PFSK-1 (cell line): ENCODE measurements around the gene GGCX.

ENCODE experiments used
- POLR2AphosphoS5 ChIP-seq: IDR thresholded peaks from 2 replicates; pipeline ENCODE4 v1.6.1; 2012; ENCODE audit warnings: low read depth, mild to moderate bottlenecking, control low read depth, low read length, moderate library complexity
- REST ChIP-seq, 2 experiments: IDR thresholded peaks; 2 replicates each; pipeline versions ENCODE4 v1.6.1 to v1.8.0; 2011 to 2012; ENCODE audit warnings: low read depth in 2 of 2, low read length in 2 of 2, control low read depth in 1 of 2, inconsistent platforms in 1 of 2, mild to moderate bottlenecking in 1 of 2, moderate library complexity in 1 of 2; ENCODE audit not compliant: insufficient read depth in 1 of 2
- SIN3A ChIP-seq: IDR thresholded peaks from 2 replicates; pipeline ENCODE4 v1.6.1; 2012; ENCODE audit warnings: mild to moderate bottlenecking, low read length, moderate library complexity, borderline replicate concordance; ENCODE audit not compliant: insufficient read depth
- TAF1 ChIP-seq: IDR thresholded peaks from 2 replicates; pipeline ENCODE4 v1.6.1; 2012; ENCODE audit warnings: low read length, control low read depth, borderline replicate concordance; ENCODE audit not compliant: insufficient read depth

- TF ChIP-seq REST (IDR thresholded peaks at IDR 0.05; ENCODE audit: insufficient read depth in 1 of 2, low read depth in 2 of 2, low read length in 2 of 2) (peak; percentile 82 to 94), POLR2AphosphoS5 (no peak), TAF1 (peak; percentile 48; the same call in 1 of the 2 replicates), SIN3A (no peak)
These were observed 36.9 kb downstream of the GGCX start for GRCh38 chr2:85524336-85524908.
